Measurements from ENCODE around the gene SYT5.

Gene SYT5

DNA sequence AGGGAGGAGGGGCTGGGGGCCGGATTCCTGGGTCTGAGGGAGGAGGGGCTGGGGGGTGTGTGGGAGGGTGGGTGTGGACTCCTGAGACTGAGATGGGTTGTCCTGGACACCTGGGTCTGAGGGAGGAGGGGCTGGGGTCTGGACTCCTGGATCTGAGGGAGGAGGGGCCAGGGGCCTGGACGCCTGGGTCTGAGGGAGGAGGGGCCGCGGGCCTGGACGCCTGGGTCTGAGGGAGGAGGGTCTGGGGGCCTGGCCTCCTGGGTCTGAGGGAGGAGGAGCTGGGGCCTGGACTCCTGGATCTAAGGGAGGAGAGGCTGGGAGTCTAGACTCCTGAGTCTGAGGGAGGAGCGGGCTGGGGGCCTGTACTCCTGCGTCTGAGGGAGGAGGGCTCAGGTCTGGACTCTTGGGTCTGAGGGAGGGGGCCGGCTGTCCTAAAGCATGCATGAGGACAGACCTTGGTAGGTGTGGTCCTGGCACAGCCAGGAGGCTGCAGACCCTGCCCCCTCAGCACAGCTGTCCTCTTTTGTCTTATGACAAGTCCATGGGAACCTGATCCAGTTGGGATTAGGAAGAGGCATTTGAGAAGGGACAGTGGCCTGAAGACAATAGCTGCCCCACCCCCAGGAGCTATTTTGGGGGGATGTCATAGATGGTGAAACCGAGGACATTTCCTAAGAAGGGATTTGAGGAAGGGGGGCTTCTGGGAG, 32.4 kb downstream of the SYT5 start:
- DNase-seq (ENCODE audit: low read depth in 2 of 2) = no peak

DNA sequence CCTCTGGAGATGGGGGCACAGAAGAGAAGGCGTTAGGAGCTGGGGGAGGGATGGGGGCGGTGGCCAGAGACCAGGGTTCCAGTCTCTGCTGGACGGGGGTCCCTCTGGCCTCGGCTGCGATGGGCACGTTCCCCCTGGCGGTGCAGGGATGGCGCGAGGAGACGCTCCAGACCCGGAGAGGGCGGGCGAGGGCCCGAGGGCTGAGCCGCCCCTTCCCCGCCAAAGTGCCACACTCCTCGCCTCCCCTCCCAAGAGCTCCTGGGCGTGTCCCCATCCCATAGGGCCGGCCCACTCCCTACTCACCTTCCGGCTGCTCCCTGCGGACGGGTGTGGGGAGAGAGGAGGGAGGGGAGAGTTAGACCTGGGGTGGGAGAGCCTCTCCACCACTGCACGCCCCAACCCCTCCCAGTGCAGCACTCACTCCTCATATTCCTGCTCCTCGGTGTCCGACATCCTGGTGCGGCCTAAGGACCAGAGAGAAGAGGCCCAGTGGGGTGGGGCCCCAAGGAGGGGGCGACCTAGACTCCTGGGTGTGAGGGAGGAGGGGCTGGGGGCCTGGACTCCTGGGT, 33.3 kb downstream of the SYT5 start:
- DNase-seq (ENCODE audit: low read depth in 2 of 2) = no peak

DNA sequence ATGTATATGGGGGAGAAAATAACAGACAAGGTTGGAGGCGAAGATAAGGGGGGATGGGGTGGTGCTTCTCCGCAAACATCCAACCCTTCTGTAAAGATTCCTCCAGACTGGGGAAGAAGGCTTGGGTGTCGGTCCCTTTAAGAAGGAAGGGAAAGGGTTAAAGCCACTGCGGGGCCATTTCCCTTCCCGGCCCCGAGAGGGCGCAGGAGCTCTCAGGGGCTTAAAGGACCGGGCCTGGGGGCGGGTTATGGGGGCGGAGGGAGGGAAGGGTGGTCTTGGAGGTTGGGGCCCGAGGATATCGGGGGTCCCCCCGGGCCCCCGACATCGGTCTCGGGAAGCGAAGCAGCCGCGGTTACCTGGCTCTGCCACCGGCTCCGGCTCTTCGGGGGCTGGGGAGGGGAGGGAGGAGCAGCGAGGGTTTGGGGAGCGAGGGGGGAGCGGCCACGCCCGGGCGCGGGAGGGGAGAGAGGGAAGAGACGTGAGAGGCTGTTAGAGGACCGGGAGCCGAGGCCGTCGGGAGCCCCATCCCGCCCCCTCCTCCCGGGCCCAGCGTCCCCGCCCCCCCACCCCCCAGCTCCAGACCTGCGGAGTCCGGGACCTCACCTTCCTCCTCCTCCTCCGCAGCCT, 33.9 kb downstream of the SYT5 start:
- no peak for DNase-seq (ENCODE audit: low read depth in 2 of 2)

DNA sequence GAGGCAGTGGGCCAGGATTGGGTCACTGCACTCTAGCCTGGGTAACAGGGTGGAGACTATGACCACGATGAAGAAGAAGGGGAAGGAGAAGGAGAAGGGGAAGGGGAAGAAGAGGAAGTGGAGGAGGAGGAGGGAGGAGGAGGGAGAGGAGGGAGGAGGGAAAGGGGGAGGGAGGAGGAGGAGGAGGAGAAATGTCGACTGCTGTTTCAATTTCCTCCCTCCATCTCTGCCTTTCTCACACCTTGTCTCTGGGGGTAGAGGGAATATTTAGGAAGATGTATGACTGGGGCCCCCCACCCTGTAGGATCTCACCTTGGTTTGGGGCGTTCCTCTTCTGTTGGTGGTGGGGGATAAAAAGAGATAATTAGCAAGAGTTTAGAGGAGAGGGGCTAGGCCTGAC, 34.9 kb downstream of the SYT5 start:
- DNase-seq (ENCODE audit: low read depth in 2 of 2) = no peak

DNA sequence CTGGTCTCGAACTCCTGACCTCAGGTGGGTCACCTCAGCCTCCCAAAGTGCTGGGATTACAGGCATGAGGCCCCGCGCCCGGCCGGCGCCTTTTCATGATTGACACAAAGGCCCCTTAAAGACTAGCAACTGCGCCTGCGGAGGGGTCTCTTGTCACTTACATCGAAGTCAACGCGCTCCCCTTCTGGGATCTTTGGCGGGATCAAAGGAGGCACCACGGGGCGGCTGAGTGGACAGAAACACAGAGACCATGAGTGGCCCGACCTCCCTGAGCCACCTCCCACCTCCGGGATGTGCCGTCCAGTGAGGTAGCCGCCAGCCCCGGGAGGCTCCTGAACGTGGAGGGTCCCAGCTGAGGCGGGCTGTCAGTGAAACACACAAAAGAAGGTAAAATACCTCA, 38.4 kb downstream of the SYT5 start:
- DNase-seq (ENCODE audit: low read depth in 2 of 2) = no peak

- no peak for DNase-seq (ENCODE audit: low read depth in 2 of 2)
These were observed 42.2 kb downstream of the SYT5 start for GRCh38 chr19:55137915-55138314.

- DNase-seq (ENCODE audit: low read depth in 2 of 2) = no peak
These were observed 43.5 kb downstream of the SYT5 start for GRCh38 chr19:55136399-55137102.

GRCh38 chr19:55134736-55135135, 45.4 kb downstream of the SYT5 start:
- no peak for DNase-seq (ENCODE audit: low read depth in 2 of 2)

- no peak for DNase-seq (ENCODE audit: low read depth in 2 of 2)
These were observed 46.2 kb downstream of the SYT5 start for GRCh38 chr19:55133639-55134444.

DNA sequence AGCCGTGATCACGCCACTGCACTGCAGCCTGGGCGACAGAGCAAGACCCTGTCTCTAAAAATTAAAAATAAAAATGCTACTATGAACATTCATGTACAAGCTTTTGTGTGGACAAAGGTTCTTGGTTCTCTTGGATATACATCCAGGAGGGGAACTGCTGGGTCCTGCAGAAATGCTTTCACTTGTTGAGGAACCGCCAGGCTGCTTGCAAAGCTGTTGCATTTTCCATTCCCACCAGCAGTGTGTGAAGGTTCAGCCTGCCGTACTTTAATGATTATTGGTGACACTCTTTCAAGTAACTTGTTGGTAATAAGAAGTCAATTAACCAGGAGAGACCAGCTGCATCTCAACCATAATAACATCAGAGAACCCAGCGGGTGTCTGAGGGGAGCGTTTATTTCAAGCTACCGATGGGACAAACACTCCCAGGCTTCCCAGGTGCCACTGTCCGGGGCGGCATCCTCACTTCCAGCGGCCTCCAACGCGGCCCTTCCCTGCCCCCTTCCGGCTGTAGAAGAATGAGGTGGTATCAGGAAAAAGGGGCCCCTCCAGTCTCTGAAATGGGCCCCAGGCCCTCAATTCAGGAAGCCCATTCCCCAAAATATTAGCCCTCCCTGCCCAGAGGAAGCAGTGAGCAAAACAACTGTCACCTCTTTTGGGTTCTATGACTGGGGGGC, 47.5 kb downstream of the SYT5 start:
- no peak for DNase-seq (ENCODE audit: low read depth in 2 of 2)

- DNase-seq (ENCODE audit: low read depth in 2 of 2) = no peak
These were observed 48.7 kb downstream of the SYT5 start for GRCh38 chr19:55131421-55131820.
